Measurements from ENCODE around the gene HOXA1. TPM values are rescaled to one million over a fixed set of nuclear protein-coding genes. Genes with fewer than 3 reads are reported as not detected.
A peak's percentile ranks its signal among the peaks of the same experiment; 100 is the strongest.

HOXA1 gene
- total and polyA plus RNA-seq, 2 of the 8 experiments (the other 6 are each of a cell fraction or from before 2014, with no cell fraction given) = not detected

DNA sequence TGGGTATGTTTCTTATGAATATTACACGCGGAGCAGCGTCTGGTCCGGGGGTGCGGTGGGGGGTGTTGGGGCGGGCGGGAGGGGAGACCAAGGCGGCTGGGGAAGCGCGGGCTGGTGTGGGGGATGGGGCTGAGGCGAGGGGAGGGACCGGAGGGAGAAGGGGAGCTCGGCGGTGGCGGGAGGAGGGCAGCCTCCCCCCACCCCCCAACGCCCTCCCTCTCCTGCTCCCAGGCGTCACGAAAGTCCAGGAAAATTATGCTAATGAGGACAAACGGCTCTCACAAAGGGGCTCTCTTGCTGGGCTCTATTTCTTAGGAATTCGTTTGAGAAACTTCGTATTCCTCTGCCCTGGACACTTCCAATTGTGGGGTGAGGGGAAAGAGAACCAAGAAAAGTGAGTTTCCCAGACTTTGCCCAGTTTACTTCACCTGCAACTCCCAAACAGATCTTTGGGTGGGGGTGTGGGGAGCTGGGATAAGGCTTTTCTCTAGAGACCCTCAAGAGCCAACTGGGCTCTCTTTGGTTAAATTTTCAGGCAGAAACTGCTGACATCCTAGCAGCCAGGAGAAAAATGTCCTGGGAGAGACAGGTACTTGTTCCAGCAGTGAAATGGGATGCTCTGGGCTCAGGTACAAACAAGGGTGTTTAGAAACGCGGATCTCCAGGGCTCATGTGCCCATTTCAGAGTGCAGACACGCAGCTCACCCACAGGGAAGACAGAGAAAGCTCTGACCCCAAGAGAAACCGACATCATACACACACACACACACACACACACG lies 18.4 kb upstream of the HOXA1 start:
- Histone ChIP-seq H3K79me1 (ENCODE audit: low read depth, low read length) (no peaks in the 10 kb centered on the region), H2BK20ac (ENCODE audit: low read length) (no peak overlapping the region), H3K4me1 (replicated peaks in 1 of 4; ENCODE audit: control insufficient read depth in 3 of 4, insufficient read depth in 4 of 4, low read length in 3 of 4) (peaks cover 0 to 11% (median 3%) of the 10 kb centered on the region in 4 experiments; a peak in 5 of 7 replicates), H2BK5ac (ENCODE audit: low read depth, low read length) (no peak overlapping the region), H3K14ac (ENCODE audit: insufficient read length) (no peak overlapping the region), H3K56ac (replicated peaks; ENCODE audit: insufficient read length, low read depth, low read length) (no peak overlapping the region), H2AK5ac (ENCODE audit: low read depth, low read length) (no peak overlapping the region), H3K36me3 (ENCODE audit: control insufficient read depth in 2 of 4, insufficient read depth in 4 of 4, low read length in 3 of 4) (peaks cover 0 to 3% (median 0%) of the 10 kb centered on the region in 4 experiments; a peak in 2 of 8 replicates), H3K18ac (ENCODE audit: extremely low read depth, low read length) (no peak overlapping the region; the same call in 1 of the 2 replicates), H3K27me3 (replicated peaks in 1 of 4; ENCODE audit: control insufficient read depth in 3 of 4, extremely low read depth in 1 of 4, insufficient read depth in 3 of 4, low read length in 3 of 4) (peaks cover 96 to 99% (median 97%) of the 10 kb centered on the region in 4 experiments), H2AFZ (ENCODE audit: low read length) (no peak overlapping the region), H3K4me3 (ENCODE audit: extremely low read depth in 1 of 4, insufficient read depth in 2 of 4, low read depth in 3 of 4, low read length in 4 of 4) (peak overlapping the region in 1 of 4 experiments; percentile 29; a peak in 1 of 8 replicates), H4K20me1 (replicated peaks in 1 of 2; ENCODE audit: control insufficient read depth in 1 of 2, insufficient read depth in 2 of 2, low read length in 2 of 2) (peaks cover 33 to 45% of the 10 kb centered on the region in 2 experiments), H3K23ac (ENCODE audit: insufficient read length) (no peak overlapping the region), H3K9ac (replicated peaks in 1 of 4; ENCODE audit: extremely low read depth in 1 of 4, low read depth in 3 of 4, low read length in 3 of 4) (no peak overlapping the region), H3K4ac (replicated peaks; ENCODE audit: insufficient read length, low read depth, low read length) (no peak overlapping the region), H2BK12ac (ENCODE audit: low read depth, low read length) (peak overlapping the region; percentile 80; the same call in 1 of the 2 replicates), H4K5ac (ENCODE audit: insufficient read length, low read depth, low read length) (no peak overlapping the region), H3K9me3 (ENCODE audit: insufficient read depth in 2 of 2, low read depth in 1 of 2, low read length in 1 of 2) (no peaks in the 10 kb centered on the region), H3K27ac (ENCODE audit: low read depth, low read length) (no peak overlapping the region), H3K4me2 (ENCODE audit: insufficient read depth in 1 of 2, low read depth in 2 of 2, low read length in 2 of 2) (peak overlapping the region in 1 of 2 experiments; percentile 54; a peak in 2 of 4 replicates), H4K8ac (ENCODE audit: extremely low read depth, insufficient read depth, low read length) (no peak overlapping the region), H4K91ac (replicated peaks; ENCODE audit: insufficient read length, low read length) (no peak overlapping the region), H2BK15ac (ENCODE audit: low read length) (0 out of 2 replicates have a peak overlapping the region, but pooled peaks have one; percentile 88), H3K79me2 (ENCODE audit: control insufficient read depth in 1 of 2, insufficient read depth in 2 of 2, low read length in 2 of 2) (no peaks in the 10 kb centered on the region), H2BK120ac (replicated peaks; ENCODE audit: low read depth, low read length) (no peak overlapping the region), H3K23me2 (ENCODE audit: low read depth, low read length) (no peaks in the 10 kb centered on the region)
- 7% methylated on average over 7 of the region's 26 CpGs; no CpG with 5 or more reads in 1 of the 2 experiments for WGBS, 2 experiments (ENCODE audit: extremely low coverage in 1 of 2, insufficient coverage in 1 of 2, insufficient read length in 1 of 2, insufficient replicate concordance in 2 of 2, low coverage in 1 of 2, low lambda C conversion rate in 2 of 2, missing lambda C conversion rate in 1 of 2)
- POLR2A ChIA-PET (ENCODE audit: partially characterized antibody) = no interaction called here
- DNase-seq (ENCODE audit: low read depth in 1 of 2, low spot score in 2 of 2) = peak in 1 of 2 experiments; percentile 52
- CTCF ChIA-PET (ENCODE audit: partially characterized antibody) = interaction anchor here (0.7 to 4.8 kb wide), 3 partner anchors 16 to 47 kb away, joined by 3 to 33 read pairs (median 3); partner anchors contain the start of gene HOXA5
- FAIRE-seq = no peak
- TF ChIP-seq POLR2AphosphoS5 (IDR thresholded peaks at IDR 0.05; ENCODE audit: low read depth, low read length) (no peak), SRF (IDR thresholded peaks at IDR 0.05; ENCODE audit: low read depth, low read length) (no peak), ASH2L (IDR thresholded peaks at IDR 0.05; ENCODE audit: low read length) (no peak), BACH1 (IDR thresholded peaks at IDR 0.05; ENCODE audit: low read length) (no peak), TBP (IDR thresholded peaks at IDR 0.05; ENCODE audit: low read depth, low read length) (no peak), EZH2 (IDR thresholded peaks at IDR 0.05; ENCODE audit: low read depth, low read length, severe bottlenecking) (no peak), SUZ12 (IDR thresholded peaks at IDR 0.05; ENCODE audit: low read length) (no peak; the same call in 1 of the 2 replicates), RNF2 (IDR thresholded peaks at IDR 0.05; ENCODE audit: borderline replicate concordance, low read depth, low read length, missing control alignments, poor library complexity, severe bottlenecking) (peak; percentile 94), SP1 (IDR thresholded peaks at IDR 0.05; ENCODE audit: low read depth, low read length) (no peak), JUND (IDR thresholded peaks at IDR 0.05; ENCODE audit: low read length) (no peak), CBX8 (IDR thresholded peaks at IDR 0.05; ENCODE audit: borderline replicate concordance, low read depth, low read length) (peak; percentile 98), JUN (IDR thresholded peaks at IDR 0.05; ENCODE audit: low read depth, low read length) (no peak), YY1 (IDR thresholded peaks at IDR 0.05; ENCODE audit: low read depth, low read length) (no peak)
